Activated CD8-positive, alpha-beta memory T cell treated with anti-CD3 and anti-CD28 coated beads for 4 hours (primary cell): ENCODE results near the gene SDR42E1.

Experiments
- DNase-seq, 2 donors: peaks; one replicate each; pipeline ENCODE4 v3.0.0-alpha.2; 2020; ENCODE audit warnings: low read depth in 2 of 2

SDR42E1 gene

GRCh38 chr16:81940781-81941560, 70.3 kb downstream of the SDR42E1 start:
- DNase-seq = no peak

- no peak for DNase-seq
Observed at GRCh38 chr16:81939164-81940056, 71.9 kb downstream of the SDR42E1 start.
